NCI-H345 treated with DMSO at 0.1 percent for 48 hours (cell line): Measurements from ENCODE around the gene SVBP.
A peak's percentile ranks its signal among the peaks of the same experiment; 100 is the strongest.

Source experiments
- DNase-seq: peaks from one replicate; lab custom pipeline; 2025; ENCODE audit not compliant: unreplicated experiment; lab: John Stamatoyannopoulos, UW

Gene SVBP

DNA sequence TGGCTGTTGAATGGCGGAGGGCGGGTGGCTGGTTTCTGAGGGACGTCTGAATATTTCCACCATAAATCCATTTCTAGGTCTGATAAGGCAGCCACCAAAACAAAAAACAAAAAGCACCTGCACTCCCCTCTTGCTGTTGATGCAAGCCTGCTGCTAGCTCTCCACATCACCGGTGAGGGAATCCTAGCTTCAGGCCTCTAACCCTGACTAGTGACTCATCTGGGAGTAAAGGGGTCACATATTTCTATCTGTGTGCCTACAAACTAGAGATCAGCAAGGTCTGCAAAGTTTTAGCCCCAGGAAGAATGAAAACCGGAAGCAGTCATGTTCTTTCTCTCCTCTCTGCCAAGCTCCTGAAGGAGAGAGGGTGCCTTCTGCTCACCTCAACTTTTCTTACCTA lies 10.6 kb downstream of the SVBP start:
- DNase-seq: no peak

DNA sequence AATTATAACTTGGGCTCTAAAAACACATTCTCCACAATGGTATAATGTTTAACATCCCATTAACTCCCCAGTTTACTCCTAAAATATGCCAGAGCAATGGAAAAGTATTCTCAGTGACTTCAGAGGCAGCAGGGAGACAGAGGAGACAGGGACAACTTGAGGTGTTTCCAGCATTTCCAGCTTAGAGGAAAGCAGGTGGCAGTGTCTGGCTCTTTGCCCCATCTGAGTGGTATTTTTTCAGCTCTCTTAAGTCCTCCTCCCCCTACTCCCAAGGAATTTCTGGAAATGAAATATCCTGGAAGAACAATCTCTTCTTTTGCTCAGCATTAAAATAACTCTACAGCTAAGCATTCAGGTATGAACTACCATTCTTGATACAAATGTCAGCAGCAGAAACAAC lies 11.0 kb downstream of the SVBP start:
- DNase-seq: no peak

DNA sequence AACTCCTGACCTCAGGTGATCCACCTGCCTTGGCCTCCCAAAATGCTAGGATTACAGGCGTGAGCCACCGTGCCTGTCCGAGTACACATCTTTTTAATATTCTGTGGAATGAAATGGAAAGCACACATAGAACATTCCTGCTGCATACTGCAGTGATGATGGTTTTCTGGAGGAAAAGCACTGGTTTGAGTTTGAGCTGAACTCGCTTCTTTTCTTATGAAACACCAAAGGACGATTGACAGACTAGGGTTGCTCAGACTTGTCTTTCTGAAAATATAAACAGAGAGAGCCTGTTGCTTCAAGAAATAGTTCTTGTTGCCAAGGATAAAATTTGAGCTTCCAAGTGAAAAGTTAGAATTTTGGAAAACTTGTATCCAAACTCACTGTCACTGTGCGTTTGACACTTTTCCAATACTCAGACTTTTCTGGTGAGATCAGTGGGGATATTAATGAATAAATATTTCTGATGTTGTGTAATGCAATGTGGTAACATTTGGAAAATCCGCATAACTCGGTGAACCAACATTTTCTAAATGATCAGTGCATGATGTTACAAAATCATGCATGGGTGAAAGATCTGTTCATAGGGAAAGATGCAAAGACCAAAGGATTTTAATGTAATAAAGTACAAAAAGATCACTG lies 15.2 kb downstream of the SVBP start:
- no peak for DNase-seq

DNA sequence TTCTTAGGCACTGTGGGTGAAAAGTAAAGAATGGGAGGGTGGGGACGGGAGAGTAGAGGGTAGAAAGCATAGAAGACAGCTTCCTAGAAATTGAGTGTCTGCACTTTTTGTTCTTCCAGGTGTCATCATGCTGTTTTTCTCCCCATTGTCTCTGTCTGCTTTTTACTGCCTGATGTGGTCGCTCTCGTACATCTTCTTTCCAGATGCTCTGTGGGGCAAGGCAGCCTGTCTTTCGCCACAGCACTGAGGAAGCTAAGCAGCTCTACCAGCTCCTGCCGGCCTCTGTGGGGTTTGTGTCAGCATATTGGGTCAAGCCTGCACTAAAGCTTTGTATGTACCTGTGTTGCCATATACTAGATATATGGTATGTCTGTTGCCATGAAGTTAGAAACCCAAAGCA lies 19.2 kb downstream of the SVBP start:
- DNase-seq: no peak

DNA sequence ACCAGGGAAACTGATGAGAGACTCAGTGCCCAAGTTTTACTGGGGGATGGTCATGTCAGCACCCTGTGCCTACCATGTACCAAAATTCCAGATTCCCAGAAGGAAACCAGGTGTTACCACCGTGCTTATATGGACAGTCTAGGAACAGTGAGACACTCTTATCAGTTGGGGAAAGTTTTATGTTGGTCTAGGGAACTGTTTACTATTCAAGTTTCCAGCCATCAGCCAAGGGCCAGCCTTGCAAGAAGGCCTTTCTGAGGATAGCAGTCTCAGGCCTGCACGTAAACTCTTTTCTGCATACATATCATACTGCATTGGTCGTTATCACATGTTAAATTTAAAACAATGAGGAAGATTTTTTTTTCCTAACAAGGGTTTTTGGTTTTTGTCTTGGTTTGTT lies 19.8 kb downstream of the SVBP start:
- DNase-seq: no peak

DNA sequence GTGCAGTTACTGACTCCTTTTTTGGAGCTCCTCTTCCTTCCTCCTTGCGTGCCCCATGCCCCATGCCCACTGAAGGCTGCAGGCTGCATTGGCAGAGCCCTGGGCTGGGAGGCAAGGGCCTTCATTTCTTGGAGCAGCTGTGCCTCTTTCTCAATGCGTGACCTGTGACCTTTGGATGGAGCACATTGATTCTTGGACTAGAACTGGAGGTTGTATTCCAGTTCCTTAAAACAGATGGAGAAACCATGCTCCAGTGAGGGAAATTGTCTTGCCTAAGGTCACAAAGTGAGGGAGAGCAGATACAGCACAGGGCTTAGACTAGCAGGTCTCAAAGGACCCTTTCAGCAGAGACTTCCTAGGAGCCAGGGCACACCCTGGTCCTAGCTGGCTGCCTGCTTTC lies 23.4 kb downstream of the SVBP start:
- DNase-seq: no peak

DNA sequence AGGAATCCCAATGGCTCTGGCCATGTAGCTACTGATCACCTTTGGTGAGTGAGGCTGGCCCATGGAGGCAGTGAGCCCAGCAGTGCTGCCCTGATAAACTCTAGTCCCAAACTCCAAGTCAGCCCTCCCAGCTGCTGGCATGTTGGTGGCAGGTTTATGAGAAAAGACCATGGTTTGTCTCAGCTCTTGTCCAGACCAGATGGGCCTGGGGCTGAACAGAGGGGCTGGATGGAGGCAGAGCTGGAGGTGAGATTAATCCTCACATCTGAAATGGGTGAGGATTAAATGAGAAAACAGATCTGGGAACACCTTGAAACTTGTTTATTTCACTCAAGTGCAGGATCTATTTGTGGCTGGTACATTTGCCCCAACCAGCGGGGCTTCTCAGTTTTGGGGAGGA lies 29.2 kb downstream of the SVBP start:
- no peak for DNase-seq

DNA sequence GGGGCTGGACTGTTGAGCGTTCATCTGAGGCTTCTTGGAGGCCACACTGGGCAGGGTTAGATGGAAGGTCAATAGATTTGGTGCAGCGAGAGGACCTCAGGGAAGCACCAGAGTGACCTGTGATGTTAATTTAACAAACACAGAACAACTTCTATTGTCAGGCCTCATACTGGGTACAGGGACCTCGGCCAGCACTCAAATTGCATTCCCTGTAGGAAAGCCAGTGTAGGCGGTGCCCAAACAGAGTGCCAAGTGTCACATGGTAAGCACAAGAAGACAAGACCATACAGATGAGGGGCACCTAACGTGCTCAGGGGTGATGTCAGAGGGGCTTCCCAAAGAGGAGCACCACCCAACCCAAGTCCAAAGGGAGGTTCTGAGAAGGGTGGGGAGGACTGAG lies 31.1 kb downstream of the SVBP start:
- DNase-seq: no peak

DNA sequence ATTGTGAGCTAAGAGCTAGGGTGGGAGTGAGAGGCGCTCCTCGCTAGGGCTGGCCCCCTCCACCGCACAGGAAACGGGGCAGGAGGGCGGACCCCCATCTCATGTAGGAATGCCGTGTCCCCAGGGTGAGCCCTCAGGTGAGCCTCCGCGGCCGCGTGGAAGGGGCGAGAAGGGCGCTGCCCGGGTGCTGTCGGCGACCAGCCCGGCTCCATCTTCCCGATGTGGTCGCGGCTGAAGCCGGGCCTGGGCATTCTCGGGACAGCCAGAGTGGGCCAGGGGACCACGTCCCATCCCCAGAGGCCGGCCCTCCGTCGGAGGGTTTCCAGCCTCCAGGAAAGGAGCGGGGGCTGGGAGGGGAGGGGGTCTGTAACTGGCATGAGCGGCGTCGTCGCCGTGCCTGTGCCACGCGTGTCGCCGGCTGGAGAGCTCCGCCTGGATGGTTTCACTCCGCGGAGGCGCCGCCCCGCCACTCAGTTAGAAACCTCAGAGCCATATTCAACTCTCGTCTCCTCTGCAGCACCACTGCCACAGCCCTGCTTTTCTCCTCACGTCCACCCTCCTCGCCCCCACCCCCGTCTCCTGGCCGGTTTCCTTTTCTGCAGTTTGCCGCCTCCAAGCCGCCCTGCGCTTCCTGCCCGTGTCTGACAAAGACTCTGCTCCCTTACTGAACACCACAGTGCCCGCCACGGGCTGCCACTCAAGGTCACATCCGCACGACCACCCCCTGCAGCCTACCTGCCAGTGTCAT lies 32.1 kb downstream of the SVBP start, which contains the start of gene TMEM269:
TSS of gene TMEM269 (plus strand) at position 46 of the 748 bp plus-strand sequence. CDS start 4,903 bp downstream, outside the sequence.
- DNase-seq: no peak

DNA sequence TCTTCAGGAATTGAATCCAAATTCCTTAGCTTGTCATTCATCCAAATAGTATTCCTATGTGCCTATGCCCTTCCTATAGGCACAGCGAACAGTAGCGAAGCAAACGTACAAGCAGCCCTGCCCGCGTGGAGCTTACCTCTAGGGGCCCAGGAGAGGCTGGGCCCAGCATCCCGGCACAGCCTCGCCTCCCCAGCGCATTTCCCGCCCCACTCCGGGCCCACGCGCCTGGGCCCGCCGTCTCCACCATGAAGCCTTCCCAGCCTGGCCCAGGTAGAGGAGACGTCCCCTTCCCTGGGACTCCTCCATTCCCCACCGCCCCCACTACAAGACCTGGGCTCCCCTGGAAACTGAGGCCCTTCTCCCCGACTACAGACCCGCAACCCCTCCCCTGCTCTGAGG lies 32.7 kb downstream of the SVBP start:
- DNase-seq: no peak

DNA sequence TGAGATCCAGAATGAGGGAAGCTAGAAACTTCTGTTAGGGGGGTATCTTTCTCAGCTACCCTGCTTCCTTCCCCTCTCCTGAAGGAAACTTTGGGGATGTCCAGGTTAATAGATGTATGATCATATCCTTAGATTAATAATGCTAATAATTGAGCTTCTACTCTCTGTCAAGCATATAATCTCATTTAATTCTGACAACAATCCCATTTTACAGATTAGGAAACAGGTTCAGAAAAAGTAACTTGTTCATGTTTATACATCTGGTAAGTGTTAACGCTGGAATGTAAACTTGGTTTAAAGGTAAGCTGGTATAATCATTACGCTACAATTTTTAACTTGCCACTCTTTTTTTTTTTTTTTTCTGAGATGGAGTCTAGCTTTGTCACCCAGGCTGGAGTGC lies 34.1 kb downstream of the SVBP start:
- no peak for DNase-seq

DNA sequence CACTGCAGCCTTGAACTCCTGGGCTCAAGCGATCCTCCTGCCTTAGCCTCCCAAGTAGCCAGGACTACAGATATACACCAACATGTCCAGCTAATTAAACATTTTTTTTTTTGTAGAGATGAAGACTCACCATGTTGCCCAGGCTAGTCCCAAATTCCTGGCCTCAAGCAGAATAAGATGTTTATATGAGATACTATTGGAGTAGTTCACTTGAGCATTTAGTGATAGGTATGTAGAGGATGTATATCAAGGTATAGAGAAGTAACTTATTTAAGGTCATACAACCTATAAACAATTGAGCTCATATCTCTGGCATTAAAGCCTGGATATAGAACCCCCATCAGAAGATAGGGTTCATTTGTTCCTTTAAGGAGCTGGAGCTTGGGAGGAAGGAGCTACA lies 37.0 kb downstream of the SVBP start:
- DNase-seq: no peak

DNA sequence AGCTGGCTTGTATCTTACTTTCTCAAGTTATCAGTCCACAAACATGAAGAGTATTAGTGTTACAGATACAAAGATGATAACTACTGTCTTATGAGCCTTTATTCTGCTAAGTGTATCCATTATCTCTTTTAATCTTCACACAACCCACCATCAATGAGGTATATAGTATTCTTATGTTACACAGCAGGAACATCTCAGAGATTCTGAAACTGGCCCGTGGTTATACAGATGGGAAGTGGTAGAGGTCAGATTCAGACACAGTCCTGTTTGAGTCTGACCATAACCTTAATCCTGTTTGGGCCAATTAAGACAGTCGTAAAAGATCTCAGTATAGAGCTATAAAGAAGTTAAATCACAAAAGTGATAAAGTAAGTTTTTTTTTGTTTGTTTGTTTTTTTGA lies 37.5 kb downstream of the SVBP start:
- DNase-seq: no peak

DNA sequence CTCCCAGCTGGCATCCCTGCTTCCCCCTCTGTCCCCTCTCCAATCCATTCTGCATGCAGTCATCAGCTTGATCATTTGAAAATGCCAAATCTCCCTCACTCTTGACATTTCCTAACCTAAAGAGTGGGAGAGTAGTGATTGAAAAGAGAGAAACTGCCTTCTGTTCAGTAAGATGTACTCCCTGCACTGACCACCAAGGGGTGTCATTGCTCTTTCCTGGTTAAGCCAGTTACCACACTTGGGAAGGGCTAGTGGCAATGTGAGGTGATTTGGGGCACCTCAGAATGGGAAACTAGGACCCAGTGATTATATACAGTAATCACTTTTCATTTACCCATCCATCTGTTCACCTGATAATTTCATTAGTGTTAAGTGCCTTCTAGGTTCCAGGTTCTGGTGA lies 39.3 kb downstream of the SVBP start:
- no peak for DNase-seq

DNA sequence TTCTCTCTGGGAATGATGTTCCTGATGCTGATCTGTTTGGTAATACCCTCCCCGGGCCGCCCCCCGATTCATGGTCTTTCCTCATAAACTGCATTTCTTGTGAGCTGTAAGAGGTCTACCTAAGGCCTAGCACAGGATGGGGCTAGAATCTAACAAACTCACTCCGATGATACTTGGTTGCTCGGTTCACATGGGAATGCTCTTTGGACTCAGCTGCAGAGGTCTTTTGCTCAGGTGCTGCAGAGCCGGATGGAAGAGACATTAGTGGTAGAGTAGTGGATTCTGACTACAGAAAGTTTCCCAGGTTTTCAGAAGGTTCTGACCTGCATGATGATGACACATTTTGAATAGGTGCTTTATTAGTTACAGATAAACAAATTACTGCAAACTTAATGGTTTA lies 40.7 kb downstream of the SVBP start:
- no peak for DNase-seq

DNA sequence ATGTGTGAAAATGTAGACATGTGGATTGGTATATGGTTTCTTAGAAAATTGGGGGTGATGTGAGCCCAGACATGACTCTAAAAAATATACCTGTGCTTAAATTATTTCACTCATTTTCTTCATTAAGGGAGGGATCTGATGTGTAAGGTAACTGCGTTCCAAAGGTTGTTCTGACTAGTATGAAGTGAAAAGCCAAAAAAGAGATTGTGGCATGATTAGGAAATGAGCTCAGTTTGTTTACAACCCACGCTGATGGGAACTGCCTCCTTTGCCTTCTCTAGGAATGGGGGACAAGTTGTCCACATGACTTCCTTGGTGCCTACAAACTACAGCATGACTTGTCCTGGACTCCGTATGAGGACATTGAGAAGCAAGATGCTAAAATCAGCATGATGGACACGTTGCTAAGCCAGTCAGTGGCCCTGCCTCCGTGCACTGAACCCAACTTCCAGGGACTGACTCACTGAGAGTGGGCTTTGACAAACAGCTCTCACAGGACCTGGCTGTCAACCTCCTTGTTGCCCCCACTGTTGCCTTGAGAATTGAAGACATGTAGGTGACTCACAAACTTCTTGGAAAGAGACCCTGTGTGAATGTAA lies 42.2 kb downstream of the SVBP start:
- DNase-seq: no peak

DNA sequence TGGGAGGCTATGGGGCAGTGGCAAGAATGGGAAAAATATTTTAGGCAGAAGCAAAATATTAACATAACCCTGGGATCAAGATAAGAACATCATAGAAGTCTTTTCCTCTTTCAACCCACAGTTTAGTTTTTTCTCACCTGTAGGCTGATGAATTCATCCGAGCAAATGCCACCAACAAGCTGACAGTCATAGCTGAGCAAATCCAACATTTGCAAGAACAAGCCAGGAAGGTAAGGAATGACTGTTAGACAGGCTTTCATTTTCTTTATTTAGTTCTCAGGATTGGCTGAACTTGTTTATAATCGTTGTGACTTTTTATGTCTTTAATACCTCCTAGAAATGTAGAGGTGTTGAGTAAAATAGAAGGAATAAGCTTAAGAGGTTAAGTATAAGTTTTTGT lies 43.8 kb downstream of the SVBP start:
- DNase-seq: no peak

DNA sequence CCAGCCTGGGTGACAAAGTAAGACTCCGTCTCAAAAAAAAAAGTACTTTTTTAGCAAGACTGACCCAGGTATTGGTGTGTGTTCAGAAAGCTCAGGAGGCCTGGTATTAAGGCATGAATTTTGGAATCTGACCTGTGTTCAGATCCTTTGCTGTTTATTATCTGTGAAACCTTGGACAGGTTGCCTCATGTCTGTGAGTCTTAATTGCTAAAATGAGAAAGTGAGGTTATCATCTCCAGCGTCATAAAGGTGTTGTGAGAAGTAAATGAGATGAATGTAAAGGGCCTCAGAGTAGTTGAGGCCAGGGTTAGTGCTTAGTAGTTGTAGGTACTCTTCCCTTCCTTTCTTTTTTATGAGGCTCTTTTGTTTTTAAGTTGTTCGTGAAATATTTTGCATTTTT lies 47.4 kb downstream of the SVBP start:
- DNase-seq: no peak

DNA sequence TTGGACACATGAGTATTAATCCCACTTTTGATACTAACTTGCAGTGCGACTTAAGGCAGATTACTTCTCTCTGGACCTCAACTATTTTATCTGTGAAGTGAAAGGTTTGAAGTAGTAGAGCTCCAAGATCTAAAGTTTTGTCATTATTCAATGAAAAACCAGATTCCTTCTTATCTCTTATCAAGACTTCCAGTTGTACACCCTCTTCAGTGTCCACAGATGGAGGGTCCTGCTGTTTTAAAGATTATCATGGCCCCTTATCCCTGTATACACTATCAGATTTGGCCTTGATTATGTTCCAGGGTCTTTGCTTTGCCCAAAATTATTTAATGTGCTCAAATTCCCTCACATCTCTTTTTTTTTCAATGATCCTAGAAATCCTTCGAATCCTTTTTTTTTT lies 49.0 kb downstream of the SVBP start:
- no peak for DNase-seq

DNA sequence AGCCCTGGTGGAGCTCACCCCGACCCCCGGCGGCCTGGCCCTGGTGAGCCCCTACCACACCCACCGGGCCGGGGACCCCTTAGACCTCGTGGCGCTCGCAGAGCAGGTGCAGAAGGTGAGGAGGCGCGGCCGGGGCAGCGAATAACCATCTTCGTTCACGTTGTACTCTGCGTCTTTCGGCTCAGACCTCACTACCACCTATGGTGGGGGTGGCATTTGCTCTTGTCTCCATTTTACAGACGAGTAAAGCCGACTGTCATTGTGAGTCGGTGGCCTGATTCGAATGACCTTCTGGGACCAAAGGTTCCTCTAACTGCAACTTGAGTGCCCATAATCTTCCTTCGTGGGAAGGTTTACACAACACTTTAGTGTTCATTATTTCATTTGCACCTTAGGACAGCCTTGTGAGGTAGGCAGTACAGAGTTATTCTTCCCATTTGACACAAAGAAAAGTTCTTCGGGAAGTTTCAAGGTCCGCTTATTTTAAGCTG lies 49.6 kb downstream of the SVBP start:
- DNase-seq: no peak

DNA sequence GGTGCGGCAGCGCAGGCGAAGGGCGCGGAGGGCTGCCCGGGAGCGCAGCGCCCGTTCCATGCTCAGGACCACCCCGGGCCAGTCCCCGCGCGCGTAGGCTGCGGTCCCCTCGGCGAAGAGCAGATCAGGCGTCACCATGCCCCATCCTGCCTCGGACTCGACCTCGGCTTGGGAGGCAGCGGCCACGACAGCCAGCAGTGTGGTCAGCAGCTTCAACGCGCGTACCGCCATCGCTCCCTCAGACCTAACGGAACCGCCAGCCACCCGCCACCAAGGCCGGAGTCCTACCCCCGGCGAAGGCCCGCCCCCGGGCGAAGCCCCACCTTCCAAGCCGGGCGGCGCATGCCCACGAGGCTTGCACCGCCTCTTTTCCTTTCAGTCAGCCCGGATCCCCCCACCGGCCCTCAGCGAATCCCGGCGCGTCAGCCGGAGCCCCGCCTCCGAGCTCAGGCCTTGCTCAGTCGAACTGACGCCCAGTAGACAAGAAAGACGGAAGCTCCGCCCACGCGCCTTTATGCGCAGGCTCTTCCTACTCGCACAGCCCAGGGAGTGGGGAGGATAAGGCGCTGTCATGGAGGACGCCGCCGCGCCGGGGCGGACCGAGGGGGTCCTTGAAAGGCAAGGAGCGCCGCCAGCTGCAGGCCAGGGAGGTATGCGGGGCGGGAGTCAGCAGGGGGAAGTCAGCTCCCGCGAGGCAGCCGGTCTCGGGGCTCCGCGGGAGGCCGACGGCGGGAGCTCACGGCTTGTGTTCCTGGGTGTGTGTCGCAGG lies 50.3 kb downstream of the SVBP start, which contains the start of the genes C1orf50 and P3H1:
TSS of gene C1orf50 (plus strand) at position 509 of the 769 bp plus-strand sequence. CDS start at position 572, 63 bp downstream.
TSS of gene P3H1 (minus strand) at position 288 of the 769 bp plus-strand sequence. CDS start at position 231, 57 bp downstream.
- DNase-seq: peak; percentile 98
